ENCODE results near the gene RASAL2.

DNA sequence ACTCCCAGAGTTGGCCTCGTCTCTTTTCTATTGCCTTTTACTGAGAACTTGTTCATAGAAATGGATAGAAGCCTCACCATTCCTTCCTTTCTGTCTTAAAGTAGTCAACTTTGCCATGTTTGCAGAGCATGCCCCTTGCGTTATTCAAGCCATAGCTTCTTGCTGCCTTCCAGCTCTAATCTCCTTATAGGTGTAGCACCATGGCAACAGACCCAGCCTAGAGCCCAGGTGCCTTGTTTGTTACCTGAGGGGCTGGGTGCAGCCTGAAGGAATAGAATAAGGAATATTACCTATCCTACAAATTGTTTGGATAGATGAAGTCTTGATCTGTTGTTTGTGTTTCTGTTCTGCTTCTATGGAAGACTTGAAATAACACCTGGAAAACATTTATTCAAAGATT lies 343.0 kb downstream of the RASAL2 start:
- TF ChIP-seq, protein P1, sequence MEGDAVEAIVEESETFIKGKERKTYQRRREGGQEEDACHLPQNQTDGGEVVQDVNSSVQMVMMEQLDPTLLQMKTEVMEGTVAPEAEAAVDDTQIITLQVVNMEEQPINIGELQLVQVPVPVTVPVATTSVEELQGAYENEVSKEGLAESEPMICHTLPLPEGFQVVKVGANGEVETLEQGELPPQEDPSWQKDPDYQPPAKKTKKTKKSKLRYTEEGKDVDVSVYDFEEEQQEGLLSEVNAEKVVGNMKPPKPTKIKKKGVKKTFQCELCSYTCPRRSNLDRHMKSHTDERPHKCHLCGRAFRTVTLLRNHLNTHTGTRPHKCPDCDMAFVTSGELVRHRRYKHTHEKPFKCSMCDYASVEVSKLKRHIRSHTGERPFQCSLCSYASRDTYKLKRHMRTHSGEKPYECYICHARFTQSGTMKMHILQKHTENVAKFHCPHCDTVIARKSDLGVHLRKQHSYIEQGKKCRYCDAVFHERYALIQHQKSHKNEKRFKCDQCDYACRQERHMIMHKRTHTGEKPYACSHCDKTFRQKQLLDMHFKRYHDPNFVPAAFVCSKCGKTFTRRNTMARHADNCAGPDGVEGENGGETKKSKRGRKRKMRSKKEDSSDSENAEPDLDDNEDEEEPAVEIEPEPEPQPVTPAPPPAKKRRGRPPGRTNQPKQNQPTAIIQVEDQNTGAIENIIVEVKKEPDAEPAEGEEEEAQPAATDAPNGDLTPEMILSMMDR (IDR thresholded peaks at IDR 0.05) = no peak
- TF ChIP-seq POLR2AphosphoS5 (IDR thresholded peaks at IDR 0.05) (no peak), POLR2A (IDR thresholded peaks at IDR 0.05) (no peak)
